K562 (cell line): ENCODE data around the gene ALOX5. TPM values are rescaled to one million over a fixed set of nuclear protein-coding genes. Genes with fewer than 3 reads are reported as not detected.

Experiments
- ATAC-seq: fragments of 200-7000 bp; cut with Tn5 transposase; 3 replicates; pipeline ENCODE4 v1.9.1; 2020; ENCODE audit warnings: moderate library complexity
- BruUV-seq: library from RNA; stranded (reverse); fragments of 400-500 nt; replicated peaks from 2 replicates; lab custom pipeline; 2021; lab: Mats Ljungman, UMichigan
- CTCF ChIA-PET: fragments of 300-600 bp; formaldehyde crosslinking; extraction: SDS; loops from one replicate; lab custom pipeline; 2021; ENCODE audit warnings: low intra/inter-chr PET ratio; lab: Yijun Ruan, JAX
- POLR2A ChIA-PET: fragments of 300-600, 350-650 bp; sonication (Branson Sonifier 250); formaldehyde crosslinking; extraction: SDS; loops from one replicate; lab custom pipeline; 2021; ENCODE audit warnings: antibody characterized with exemption, inconsistent platforms; lab: Yijun Ruan, JAX
- DNase-seq, 4 experiments: peaks; one replicate each; pipeline versions ENCODE4 v3.0.0 to v3.0.0-alpha.2; 2011 to 2018; ENCODE audit warnings: low spot score in 3 of 4, mixed read lengths in 3 of 4; ENCODE audit errors: extremely low read depth in 1 of 4
- FAIRE-seq: peaks from 2 replicates; lab custom pipeline; 2011; peaks lifted over from hg19 to GRCh38; lab: Jason Lieb, UNC
- H2AFZ ChIP-seq: 2 replicates; pipeline ENCODE4 v1.6.0; 2011; ENCODE audit warnings: low read depth, low read length, control low read depth, inconsistent platforms
- H3K27ac ChIP-seq: fragments of 200-600 bp; 3 replicates; pipeline ENCODE4 v1.8.0; 2011; ENCODE audit warnings: low read depth, mild to moderate bottlenecking, control low read depth, inconsistent platforms, low read length, moderate library complexity, mixed read lengths; ENCODE audit errors: extremely low read depth
- H3K27me3 ChIP-seq, 2 experiments: fragments of 300-600 bp in 1 of 2; 2 replicates in 1 of 2; 3 replicates in 1 of 2; pipeline versions ENCODE4 v1.6.0 to v1.8.0; 2011; ENCODE audit warnings: inconsistent platforms in 2 of 2, low read length in 2 of 2, mild to moderate bottlenecking in 1 of 2, mixed read lengths in 1 of 2, moderate library complexity in 1 of 2; ENCODE audit not compliant: control insufficient read depth in 2 of 2, insufficient read depth in 2 of 2
- H3K36me3 ChIP-seq: fragments of 300-600 bp; 3 replicates; pipeline ENCODE4 v1.8.0; 2011; ENCODE audit warnings: mild to moderate bottlenecking, low read length, inconsistent platforms; ENCODE audit not compliant: control insufficient read depth, insufficient read depth
- H3K4me1 ChIP-seq, 2 experiments: fragments of 200-600 bp in 1 of 2; replicated peaks in 1 of 2; 2 replicates in 1 of 2; 3 replicates in 1 of 2; pipeline versions ENCODE4 v1.5.1 to v1.8.0; 2011; ENCODE audit warnings: inconsistent platforms in 2 of 2, low read length in 2 of 2, mild to moderate bottlenecking in 1 of 2, mixed read lengths in 1 of 2, moderate library complexity in 1 of 2; ENCODE audit not compliant: control insufficient read depth in 2 of 2, insufficient read depth in 2 of 2
- H3K4me2 ChIP-seq: 2 replicates; pipeline ENCODE4 v1.6.1; 2011; ENCODE audit warnings: low read length, control low read depth, inconsistent platforms, mixed read lengths; ENCODE audit not compliant: insufficient read depth
- H3K4me3 ChIP-seq: fragments of 200-600 bp; sonication (generic), shearing (Covaris generic); 2 replicates; pipeline ENCODE4 v1.5.1; 2016; ENCODE audit warnings: control low read depth, inconsistent platforms
- H3K79me2 ChIP-seq: fragments of 200-600 bp; 3 replicates; pipeline ENCODE4 v1.8.0; 2011; ENCODE audit warnings: low read length, inconsistent platforms; ENCODE audit not compliant: control insufficient read depth, insufficient read depth
- H3K9ac ChIP-seq, 2 experiments: 2 replicates each; pipeline versions ENCODE4 v1.6.0 to v1.6.1; 2011; ENCODE audit warnings: low read depth in 2 of 2, low read length in 2 of 2, control low read depth in 1 of 2, inconsistent platforms in 1 of 2, mild to moderate bottlenecking in 1 of 2, mixed read lengths in 1 of 2; ENCODE audit not compliant: insufficient read depth in 1 of 2
- H3K9me1 ChIP-seq: one replicate; pipeline ENCODE4 v1.6.0; 2011; ENCODE audit warnings: inconsistent platforms, mild to moderate bottlenecking, low read length, moderate library complexity; ENCODE audit not compliant: control insufficient read depth, insufficient read depth
- H3K9me3 ChIP-seq: replicated peaks from 2 replicates; pipeline ENCODE4 v1.5.1; 2011; ENCODE audit warnings: low read depth, low read length, inconsistent platforms; ENCODE audit not compliant: control insufficient read depth, insufficient read depth
- H4K20me1 ChIP-seq: replicated peaks from 2 replicates; pipeline ENCODE4 v1.6.1; 2011; ENCODE audit warnings: low read length, inconsistent platforms, mixed read lengths; ENCODE audit not compliant: control insufficient read depth, insufficient read depth
- CREB3L1 ChIP-seq: fragments of 450-650 bp; IDR thresholded peaks from 2 replicates; pipeline ENCODE4 v1.6.1; 2014; ENCODE audit warnings: low read depth, mild to moderate bottlenecking, moderate library complexity, borderline replicate concordance
- CREBBP ChIP-seq: IDR thresholded peaks from one replicate; pipeline ENCODE4 v1.6.1; 2012; ENCODE audit warnings: low read depth, mild to moderate bottlenecking, control low read depth, inconsistent platforms, low read length
- EZH2 ChIP-seq: IDR thresholded peaks from 2 replicates; pipeline ENCODE4 v1.6.1; 2012; ENCODE audit warnings: low read depth, mild to moderate bottlenecking, inconsistent platforms, low read length, borderline replicate concordance
- FOXJ2 ChIP-seq: fragments of 200-800 bp; sonication (Bioruptor generic); IDR thresholded peaks from 2 replicates; pipeline ENCODE4 v1.6.1; 2016; ENCODE audit warnings: missing genetic modification characterization, missing compliant biosample characterization
- LEF1 ChIP-seq: fragments of 450-650 bp; IDR thresholded peaks from 2 replicates; pipeline ENCODE4 v1.6.1; 2016; ENCODE audit warnings: mild to moderate bottlenecking
- MEF2D ChIP-seq: conservative IDR thresholded peaks from 2 replicates; pipeline ENCODE4 v1.6.1; 2016; ENCODE audit warnings: low read depth, missing genetic modification characterization, missing compliant biosample characterization
- MNT ChIP-seq, 2 experiments: fragments of 450-650 bp; conservative IDR thresholded peaks; 2 replicates each; pipeline ENCODE4 v1.6.1; 2017; ENCODE audit warnings: mild to moderate bottlenecking in 2 of 2, moderate library complexity in 2 of 2
- RAD51 ChIP-seq: fragments of 450-650 bp; IDR thresholded peaks from 2 replicates; pipeline ENCODE4 v1.7.1; 2016; ENCODE audit warnings: low read depth, mild to moderate bottlenecking, borderline replicate concordance
- RBM34 ChIP-seq: fragments of 200-400 bp; formaldehyde crosslinking; IDR thresholded peaks from 2 replicates; pipeline ENCODE4 v1.6.1; 2018; ENCODE audit warnings: low read length, borderline replicate concordance; ENCODE audit not compliant: insufficient read depth
- THRB ChIP-seq: fragments of 450-650 bp; formaldehyde crosslinking; conservative IDR thresholded peaks from 2 replicates; pipeline ENCODE4 v1.4.0; 2022; ENCODE audit warnings: mild to moderate bottlenecking, missing genetic modification characterization
- ZNF77 ChIP-seq: fragments of 250-450 bp; sonication (Bioruptor Pico); IDR thresholded peaks from 2 replicates; pipeline ENCODE4 v1.5.0; 2020
- WGBS: fragments of 100-300 bp; shearing (Covaris generic); methylation state at CpG from one replicate; pipeline ENCODE4 v1.1.6; 2016; ENCODE audit warnings: low coverage, mixed read lengths; ENCODE audit not compliant: insufficient coverage; ENCODE audit errors: missing lambda C conversion rate; 5-methylcytosine and 5-hydroxymethylcytosine counted together
- in situ Hi-C: fragments of 300-500 bp; cut with MboI; formaldehyde crosslinking; loops from 4 replicates; pipeline ENCODE4 v1.15.0; 2018; ENCODE audit warnings: inconsistent platforms, mixed read lengths
- intact Hi-C: fragments of 100-400 bp; cut with micrococcal nuclease; formaldehyde crosslinking; loops from 2 replicates; pipeline ENCODE4 v1.14.2; 2022
- polyA plus RNA-seq, 8 experiments: library from polyadenylated mRNA; depleted of rRNA in 4 of 8; stranded (reverse) in 5 of 8; unstranded in 3 of 8; fragments of >200 nt; fragmentation: Nextera tagmentation in 2 of 8; fragmentation: Illumina TruSeq in 1 of 8; extraction: Ambion mirVana in 2 of 8; extraction: Trizol in 1 of 8; gene quantifications; 2 replicates each; pipeline versions ENCODE4 v1.2.1 to v1.2.3, GENCODE V29; 2011 to 2014; ENCODE audit warnings: inconsistent platforms in 1 of 8, missing spikeins in 1 of 8
- total RNA-seq, 7 experiments: library from RNA; depleted of rRNA in 6 of 7; stranded (reverse); fragments of >200 nt in 6 of 7; fragmentation: Illumina TruSeq in 2 of 7; extraction: Trizol in 2 of 7; gene quantifications; 2 replicates each; pipeline versions ENCODE4 v1.2.1 to v1.2.3, GENCODE V29; 2011 to 2021; ENCODE audit warnings: low replicate concordance in 1 of 7

Gene ALOX5
- total and polyA plus RNA-seq, 9 of the 15 experiments (the other 6 are each of a cell fraction or from before 2014, with no cell fraction given), result 0.10 to 2.4 (median 1.4) TPM

GRCh38 chr10:45450866-45451265, 76.8 kb downstream of the ALOX5 start (continued):
- TF ChIP-seq MNT (conservative IDR thresholded peaks at IDR 0.05) (no peak), MEF2D (tag) (no peak)

- intact Hi-C loops, result no loop called here
- WGBS, result 39% methylated on average over 3 of the region's 3 CpGs
These were observed 77.4 kb downstream of the ALOX5 start for GRCh38 chr10:45451407-45451806.

More at GRCh38 chr10:45451407-45451806, 77.4 kb downstream of the ALOX5 start:
- in situ Hi-C loops, result no loop called here
- ChIA-PET POLR2A (interaction anchor here (0.9 kb wide), 1 partner anchor 21 kb away, joined by 4 read pairs; no protein-coding TSS in a partner anchor), CTCF (no interaction called here)
- no peak overlapping the region for H3K4me2 ChIP-seq
- peaks cover 8% of the 10 kb centered on the region; the same call in 2 of the 3 replicates for H3K36me3 ChIP-seq
- DNase-seq (no peak), ATAC-seq (no peak; the same call in 2 of the 3 replicates), FAIRE-seq (no peak)
- BruUV-seq, result no TSS peak
- no peak overlapping the region for H3K27ac ChIP-seq
- no peaks in the 10 kb centered on the region; a peak in 1 of 5 replicates for H3K27me3 ChIP-seq
- H3K4me3 ChIP-seq, result no peak overlapping the region
- H4K20me1 ChIP-seq, result no peaks in the 10 kb centered on the region
- peaks cover 0 to 8% of the 10 kb centered on the region in 2 experiments; a peak in 2 of 5 replicates for H3K4me1 ChIP-seq
- H3K9me1 ChIP-seq, result no peaks in the 10 kb centered on the region
- H3K9ac ChIP-seq, result no peak overlapping the region
- H3K79me2 ChIP-seq, result no peaks in the 10 kb centered on the region
- H2AFZ ChIP-seq, result no peak overlapping the region
- no peaks in the 10 kb centered on the region for H3K9me3 ChIP-seq
- no peak for TF ChIP-seq EZH2
- TF ChIP-seq LEF1, result no peak
- no peak for TF ChIP-seq FOXJ2 (tag)
- no peak for TF ChIP-seq ZNF77
- no peak for TF ChIP-seq RBM34
- no peak for TF ChIP-seq CREBBP
- TF ChIP-seq CREB3L1, result no peak
- TF ChIP-seq THRB (CRISPR knock-in tag), result no peak
- TF ChIP-seq RAD51, result no peak
